HepG2 (cell line): ENCODE data around the gene ATP9A. TPM values are rescaled to one million over a fixed set of nuclear protein-coding genes. Genes with fewer than 3 reads are reported as not detected.

Experiments
- ATF7 ChIP-seq, 2 experiments: fragments of 450-650 bp in 1 of 2; sonication (generic) in 1 of 2; formaldehyde crosslinking in 1 of 2; IDR thresholded peaks; 2 replicates each; pipeline versions ENCODE4 v1.4.0 to v1.6.1; 2016 to 2020; ENCODE audit warnings: antibody characterized with exemption in 1 of 2, mild to moderate bottlenecking in 1 of 2, missing genetic modification reagents in 1 of 2
- BCL6 ChIP-seq: IDR thresholded peaks from 2 replicates; pipeline ENCODE4 v1.6.1; 2016; ENCODE audit warnings: missing genetic modification reagents, missing compliant biosample characterization
- CBFB ChIP-seq: sonication (generic); formaldehyde crosslinking; IDR thresholded peaks from 2 replicates; pipeline ENCODE4 v1.4.0; 2020; ENCODE audit warnings: missing genetic modification reagents
- DRAP1 ChIP-seq: IDR thresholded peaks from 2 replicates; pipeline ENCODE4 v1.6.1; 2016; ENCODE audit warnings: missing genetic modification reagents, missing compliant biosample characterization
- HOXA5 ChIP-seq: sonication (generic); formaldehyde crosslinking; IDR thresholded peaks from 2 replicates; pipeline ENCODE4 v1.4.0; 2020; ENCODE audit warnings: missing genetic modification reagents
- KDM5A ChIP-seq: fragments of 200-600 bp; sonication (generic); IDR thresholded peaks from 2 replicates; pipeline ENCODE4 v1.7.0; 2018; ENCODE audit warnings: antibody characterized with exemption, mild to moderate bottlenecking, low read length, borderline replicate concordance
- MXD4 ChIP-seq: IDR thresholded peaks from 2 replicates; pipeline ENCODE4 v1.6.1; 2016; ENCODE audit warnings: mild to moderate bottlenecking, missing biosample characterization, missing genetic modification reagents
- NR2C2 ChIP-seq: sonication (generic); formaldehyde crosslinking; IDR thresholded peaks from 2 replicates; pipeline ENCODE4 v1.4.0; 2020; ENCODE audit warnings: missing genetic modification reagents, mild to moderate bottlenecking, moderate library complexity, borderline replicate concordance
- PTBP1 ChIP-seq: fragments of 200-400 bp; formaldehyde crosslinking; IDR thresholded peaks from 2 replicates; pipeline ENCODE4 v1.6.1; 2018; ENCODE audit warnings: low read length, low read depth; ENCODE audit not compliant: poor library complexity, severe bottlenecking
- REPIN1 ChIP-seq: sonication (generic); formaldehyde crosslinking; IDR thresholded peaks from 2 replicates; pipeline ENCODE4 v1.8.0; 2022; ENCODE audit warnings: missing genetic modification reagents, low read depth, mild to moderate bottlenecking, borderline replicate concordance
- REST ChIP-seq, 2 experiments: IDR thresholded peaks; 2 replicates each; pipeline ENCODE4 v1.6.1; 2011 to 2012; ENCODE audit warnings: low read length in 2 of 2, borderline replicate concordance in 1 of 2, low read depth in 1 of 2, mild to moderate bottlenecking in 1 of 2, moderate library complexity in 1 of 2
- THRA ChIP-seq: sonication (generic); formaldehyde crosslinking; IDR thresholded peaks from 2 replicates; pipeline ENCODE4 v1.4.0; 2020; ENCODE audit warnings: missing genetic modification reagents, borderline replicate concordance
- ZBTB20 ChIP-seq: sonication (generic); formaldehyde crosslinking; IDR thresholded peaks from 2 replicates; pipeline ENCODE4 v1.8.1; 2023; ENCODE audit warnings: missing genetic modification reagents, low read depth, mild to moderate bottlenecking, borderline replicate concordance
- ZBTB7B ChIP-seq: sonication (generic); formaldehyde crosslinking; IDR thresholded peaks from 2 replicates; pipeline ENCODE4 v1.4.0; 2020; ENCODE audit warnings: missing genetic modification reagents
- ZNF234 ChIP-seq: sonication (generic); formaldehyde crosslinking; conservative IDR thresholded peaks from 2 replicates; pipeline ENCODE4 v1.5.1; 2020; ENCODE audit warnings: mild to moderate bottlenecking, missing genetic modification reagents
- ZNF512B ChIP-seq: sonication (generic); formaldehyde crosslinking; IDR thresholded peaks from 2 replicates; pipeline ENCODE4 v1.5.1; 2020; ENCODE audit warnings: missing genetic modification reagents, mild to moderate bottlenecking, borderline replicate concordance
- ZNF678 ChIP-seq: sonication (generic); formaldehyde crosslinking; IDR thresholded peaks from 2 replicates; pipeline ENCODE4 v1.4.0; 2020; ENCODE audit warnings: mild to moderate bottlenecking, missing genetic modification reagents
- ZNF740 ChIP-seq: sonication (generic); formaldehyde crosslinking; IDR thresholded peaks from 2 replicates; pipeline ENCODE4 v1.4.0; 2020; ENCODE audit warnings: missing genetic modification reagents
- ZSCAN25 ChIP-seq: sonication (generic); formaldehyde crosslinking; IDR thresholded peaks from 2 replicates; pipeline ENCODE4 v1.8.0; 2022; ENCODE audit warnings: mild to moderate bottlenecking, missing genetic modification reagents
- polyA plus RNA-seq, 8 experiments: library from polyadenylated mRNA; depleted of rRNA in 3 of 8; stranded (reverse) in 7 of 8; unstranded in 1 of 8; fragments of >200 nt; fragmentation: Illumina TruSeq in 4 of 8; extraction: Trizol in 4 of 8; gene quantifications; 2 replicates each; pipeline versions ENCODE4 v1.2.1 to v1.2.3, GENCODE V29; 2011 to 2016; ENCODE audit warnings: low read depth in 4 of 8, missing spikeins in 1 of 8, mixed read lengths in 1 of 8; ENCODE audit not compliant: insufficient read depth in 1 of 8
- total RNA-seq, 5 experiments: library from RNA; depleted of rRNA; stranded (reverse); fragments of >200 nt; fragmentation: Illumina TruSeq; extraction: Trizol; gene quantifications; 2 replicates each; pipeline ENCODE4 v1.2.3, GENCODE V29; 2016; ENCODE audit warnings: low read depth in 1 of 5

The ATP9A gene
- total and polyA plus RNA-seq, 2 of the 13 experiments (the other 11 are each of a cell fraction or from before 2014, with no cell fraction given) = 11.8 to 18.5 TPM

GRCh38 chr20:51628533-51629398 lies 139.4 kb downstream of the ATP9A start (continued):
- peak; percentile 63; the same call in 1 of the 2 replicates for TF ChIP-seq ZBTB7B
- 0 out of 2 replicates have a peak, but pooled peaks have one; percentile 21 for TF ChIP-seq THRA (CRISPR knock-in tag)
- TF ChIP-seq ZBTB20 (CRISPR knock-in tag) = no peak
- 0 out of 2 replicates have a peak, but pooled peaks have one; percentile 41 for TF ChIP-seq CBFB
- no peak for TF ChIP-seq NR2C2
- TF ChIP-seq ZNF234 (CRISPR knock-in tag) = no peak
- no peak for TF ChIP-seq KDM5A
- no peak for TF ChIP-seq ZNF512B (CRISPR knock-in tag)
- no peak for TF ChIP-seq ZNF740 (CRISPR knock-in tag)
- peak; percentile 74 for TF ChIP-seq BCL6
- no peak for TF ChIP-seq ZSCAN25
- TF ChIP-seq REPIN1 (CRISPR knock-in tag) = 0 out of 2 replicates have a peak, but pooled peaks have one; percentile 49
- TF ChIP-seq HOXA5 (CRISPR knock-in tag) = no peak
- peak; percentile 63; the same call in 1 of the 2 replicates for TF ChIP-seq DRAP1 (CRISPR knock-in tag)
- no peak for TF ChIP-seq PTBP1
- 0 out of 2 replicates have a peak, but pooled peaks have one; percentile 31 for TF ChIP-seq ATF7 (IDR thresholded peaks at IDR 0.05)
- TF ChIP-seq ATF7 (CRISPR knock-in tag; IDR thresholded peaks at IDR 0.05) = no peak
- no peak for TF ChIP-seq ZNF678 (CRISPR knock-in tag)
- TF ChIP-seq REST (IDR thresholded peaks at IDR 0.05; ENCODE audit: borderline replicate concordance in 1 of 2, low read depth in 1 of 2, low read length in 2 of 2) = no peak
- peak; percentile 6; the same call in 1 of the 2 replicates for TF ChIP-seq MXD4 (CRISPR knock-in tag)
